Gastrocnemius medialis (tissue), 4 donors: ENCODE results near the gene PEAK3.

Experiments
- CTCF ChIP-seq, 5 experiments: fragments of 450-650 bp in 3 of 5; fragments of 200-600 bp in 2 of 5; sonication (generic) in 2 of 5; IDR thresholded peaks in 4 of 5; conservative IDR thresholded peaks in 1 of 5; 1 replicate in 4 of 5; 2 replicates in 1 of 5; pipeline ENCODE4 v1.5.1; 2016 to 2019; ENCODE audit warnings: antibody characterized with exemption in 5 of 5, mild to moderate bottlenecking in 3 of 5, moderate library complexity in 3 of 5
- POLR2A ChIP-seq, 2 donors: fragments of 450-650 bp; IDR thresholded peaks; one replicate each; pipeline ENCODE4 v1.6.1; 2017; ENCODE audit warnings: antibody characterized with exemption in 2 of 2, mild to moderate bottlenecking in 2 of 2, moderate library complexity in 2 of 2

- TF ChIP-seq POLR2A (IDR thresholded peaks at IDR 0.05) (no peak), CTCF (IDR thresholded peaks at IDR 0.05 in 4 of 5, conservative IDR thresholded peaks at IDR 0.05 in 1 of 5) (no peak)
Measured at GRCh38 chr19:2225415-2226050, 56.4 kb downstream of the PEAK3 start.
